Type B pancreatic cell (in vitro differentiated cells): ENCODE results near the gene RAB28. TPM values are rescaled to one million over a fixed set of nuclear protein-coding genes. Genes with fewer than 3 reads are reported as not detected.

Source experiments
- DNase-seq: peaks from one replicate; pipeline ENCODE4 v3.0.0; 2021; ENCODE audit warnings: mixed read lengths; ENCODE audit not compliant: unreplicated experiment; ENCODE audit errors: extremely low spot score
- H3K27ac Mint-ChIP-seq: 2 replicates; pipeline ENCODE4 v1.8.0; 2021; ENCODE audit warnings: mild to moderate bottlenecking, mixed read lengths
- H3K27me3 Mint-ChIP-seq: 2 replicates; pipeline ENCODE4 v1.8.0; 2021; ENCODE audit warnings: mixed read lengths
- H3K36me3 Mint-ChIP-seq: 2 replicates; pipeline ENCODE4 v1.8.0; 2021; ENCODE audit warnings: mixed read lengths
- H3K4me1 Mint-ChIP-seq: one replicate; pipeline ENCODE4 v1.8.0; 2021; ENCODE audit warnings: mixed read lengths; ENCODE audit not compliant: unreplicated experiment
- H3K4me3 Mint-ChIP-seq: 2 replicates; pipeline ENCODE4 v1.8.0; 2021; ENCODE audit warnings: mild to moderate bottlenecking, mixed read lengths
- H3K9me3 Mint-ChIP-seq: 2 replicates; pipeline ENCODE4 v1.8.0; 2021; ENCODE audit warnings: mixed read lengths
- total RNA-seq: library from RNA; stranded (reverse); gene quantifications from 2 replicates; pipeline ENCODE4 v1.2.1, GENCODE V29; 2021; ENCODE audit warnings: low replicate concordance
- TF ChIP-seq, protein P1 (sequence below): fragments of 200-600 bp; sonication (generic); conservative IDR thresholded peaks from 2 replicates; pipeline ENCODE4 v1.5.0; 2021; ENCODE audit warnings: antibody characterized with exemption, mild to moderate bottlenecking

RAB28 gene
- total RNA-seq, 1 donor from 2014 or later, result 20.8 TPM

DNA sequence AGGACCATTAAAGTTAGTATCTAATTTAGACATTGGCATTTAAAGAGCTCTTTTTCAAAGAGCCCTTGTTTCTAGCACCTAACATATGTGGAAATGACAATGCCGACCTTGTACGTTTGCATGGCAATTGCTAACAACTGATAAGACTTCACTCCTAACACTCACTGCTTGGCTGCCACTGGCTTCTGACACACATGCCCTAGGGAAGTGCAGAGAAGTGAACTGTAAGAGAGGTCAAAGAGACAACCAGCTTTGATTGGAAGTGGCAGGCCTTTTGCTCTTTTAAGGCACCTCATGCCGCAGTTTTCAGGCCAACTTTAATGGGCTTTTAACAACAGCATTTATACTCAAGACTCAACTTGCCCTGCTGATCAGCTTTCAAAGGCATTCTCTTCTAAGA is 158.4 kb downstream of the RAB28 start:
- no peaks in the 10 kb centered on the region for H3K9me3 Mint-ChIP-seq
- H3K4me3 Mint-ChIP-seq, result no peak overlapping the region
- no peak for DNase-seq
- H3K36me3 Mint-ChIP-seq, result no peaks in the 10 kb centered on the region
- H3K27ac Mint-ChIP-seq, result no peak overlapping the region
- peaks cover 4% of the 10 kb centered on the region for H3K4me1 Mint-ChIP-seq
- no peaks in the 10 kb centered on the region for H3K27me3 Mint-ChIP-seq
- TF ChIP-seq, protein P1, sequence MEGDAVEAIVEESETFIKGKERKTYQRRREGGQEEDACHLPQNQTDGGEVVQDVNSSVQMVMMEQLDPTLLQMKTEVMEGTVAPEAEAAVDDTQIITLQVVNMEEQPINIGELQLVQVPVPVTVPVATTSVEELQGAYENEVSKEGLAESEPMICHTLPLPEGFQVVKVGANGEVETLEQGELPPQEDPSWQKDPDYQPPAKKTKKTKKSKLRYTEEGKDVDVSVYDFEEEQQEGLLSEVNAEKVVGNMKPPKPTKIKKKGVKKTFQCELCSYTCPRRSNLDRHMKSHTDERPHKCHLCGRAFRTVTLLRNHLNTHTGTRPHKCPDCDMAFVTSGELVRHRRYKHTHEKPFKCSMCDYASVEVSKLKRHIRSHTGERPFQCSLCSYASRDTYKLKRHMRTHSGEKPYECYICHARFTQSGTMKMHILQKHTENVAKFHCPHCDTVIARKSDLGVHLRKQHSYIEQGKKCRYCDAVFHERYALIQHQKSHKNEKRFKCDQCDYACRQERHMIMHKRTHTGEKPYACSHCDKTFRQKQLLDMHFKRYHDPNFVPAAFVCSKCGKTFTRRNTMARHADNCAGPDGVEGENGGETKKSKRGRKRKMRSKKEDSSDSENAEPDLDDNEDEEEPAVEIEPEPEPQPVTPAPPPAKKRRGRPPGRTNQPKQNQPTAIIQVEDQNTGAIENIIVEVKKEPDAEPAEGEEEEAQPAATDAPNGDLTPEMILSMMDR, result no peak

DNA sequence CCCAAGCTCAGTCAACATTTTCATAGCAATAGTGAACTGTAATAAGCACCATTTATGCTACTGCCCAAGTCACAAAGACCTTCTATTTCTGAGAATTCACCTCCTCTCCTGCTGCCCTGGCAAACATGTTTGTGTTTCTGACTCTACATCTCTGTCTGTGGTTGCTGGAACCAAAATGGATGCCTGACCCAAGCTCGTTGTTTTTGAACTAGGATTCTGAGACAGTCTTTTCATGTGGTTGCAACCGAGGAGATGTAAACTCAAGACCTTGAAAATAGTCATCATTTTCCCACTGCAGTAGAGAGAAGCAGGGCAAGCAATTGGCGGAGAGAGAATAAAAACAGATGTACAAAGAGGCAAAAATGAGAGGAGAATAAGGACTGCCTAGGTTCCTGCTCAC is 160.2 kb downstream of the RAB28 start:
- Mint-ChIP-seq H3K9me3 (no peaks in the 10 kb centered on the region), H3K27ac (no peak overlapping the region)

GRCh38 chr4:13322681-13323101 is 161.4 kb downstream of the RAB28 start:
- Mint-ChIP-seq H3K9me3 (no peaks in the 10 kb centered on the region), H3K4me1 (peaks cover 4% of the 10 kb centered on the region), H3K36me3 (no peaks in the 10 kb centered on the region), H3K4me3 (no peak overlapping the region), H3K27me3 (no peaks in the 10 kb centered on the region), H3K27ac (no peak overlapping the region)
- DNase-seq, result no peak
- TF ChIP-seq, protein P1, result no peak

More for the DNA sequence above, 160.2 kb downstream of the RAB28 start:
- TF ChIP-seq, protein P1, result no peak
- H3K4me1 Mint-ChIP-seq, result peaks cover 4% of the 10 kb centered on the region
- H3K4me3 Mint-ChIP-seq, result no peak overlapping the region
- no peaks in the 10 kb centered on the region for H3K27me3 Mint-ChIP-seq
- H3K36me3 Mint-ChIP-seq, result no peaks in the 10 kb centered on the region
- no peak for DNase-seq

Other genes with a start within 250 kb of the RAB28 start
- 0.79 and 6.0 TPM in 2 replicates for gene NKX3-2, start 60.2 kb upstream of the RAB28 start, total RNA-seq
- gene BOD1L1, start 143.4 kb upstream of the RAB28 start, total RNA-seq, result 36.3 and 37.0 TPM in 2 replicates